H9 (cell line): ENCODE results near the gene TSPOAP1. TPM values are rescaled to one million over a fixed set of nuclear protein-coding genes. Genes with fewer than 3 reads are reported as not detected.

Experiments used
- DNase-seq: peaks from one replicate; pipeline ENCODE4 v3.0.0-alpha.2; 2017
- H2AFZ ChIP-seq: one replicate; pipeline ENCODE4 v1.6.1; 2013; ENCODE audit warnings: mild to moderate bottlenecking, low read length, control low read depth, moderate library complexity
- H2AK5ac ChIP-seq: 2 replicates; pipeline ENCODE4 v1.6.1; 2013; ENCODE audit warnings: low read length, control low read depth, mixed read lengths; ENCODE audit not compliant: insufficient read length
- H2BK120ac ChIP-seq: one replicate; pipeline ENCODE4 v1.6.1; 2013; ENCODE audit warnings: low read depth, mild to moderate bottlenecking, low read length, control low read depth, inconsistent platforms; ENCODE audit not compliant: poor library complexity, severe bottlenecking
- H2BK12ac ChIP-seq: 2 replicates; pipeline ENCODE4 v1.6.1; 2013; ENCODE audit warnings: low read length, control low read depth, mixed read lengths, low read depth; ENCODE audit not compliant: insufficient read length
- H2BK15ac ChIP-seq: 2 replicates; pipeline ENCODE4 v1.6.1; 2013; ENCODE audit warnings: low read depth, low read length, control low read depth
- H2BK20ac ChIP-seq: one replicate; pipeline ENCODE4 v1.6.1; 2013; ENCODE audit warnings: low read depth, mild to moderate bottlenecking, low read length, control low read depth, inconsistent platforms; ENCODE audit not compliant: poor library complexity, severe bottlenecking
- H2BK5ac ChIP-seq: 2 replicates; pipeline ENCODE4 v1.6.1; 2013; ENCODE audit warnings: low read length, control low read depth, mixed read lengths; ENCODE audit not compliant: insufficient read length
- H3K14ac ChIP-seq: 2 replicates; pipeline ENCODE4 v1.6.1; 2013; ENCODE audit warnings: low read length, control low read depth; ENCODE audit not compliant: insufficient read depth
- H3K18ac ChIP-seq: 2 replicates; pipeline ENCODE4 v1.6.1; 2013; ENCODE audit warnings: low read depth, mild to moderate bottlenecking, mixed read lengths, low read length, control low read depth; ENCODE audit not compliant: insufficient read length
- H3K23ac ChIP-seq: 2 replicates; pipeline ENCODE4 v1.6.1; 2013; ENCODE audit warnings: low read length, control low read depth, mixed read lengths, low read depth; ENCODE audit not compliant: insufficient read length
- H3K23me2 ChIP-seq: 2 replicates; pipeline ENCODE4 v1.6.1; 2013; ENCODE audit warnings: low read depth, mild to moderate bottlenecking, mixed read lengths, low read length, control low read depth; ENCODE audit not compliant: insufficient read length, poor library complexity, severe bottlenecking
- H3K27ac ChIP-seq: 2 replicates; pipeline ENCODE4 v1.5.1; 2013; ENCODE audit warnings: low read length, control low read depth, mixed read lengths, low read depth; ENCODE audit not compliant: insufficient read length
- H3K27me3 ChIP-seq: 2 replicates; pipeline ENCODE4 v1.6.1; 2013; ENCODE audit warnings: low read length, control low read depth, inconsistent platforms; ENCODE audit not compliant: insufficient read depth
- H3K4ac ChIP-seq: 2 replicates; pipeline ENCODE4 v1.6.1; 2013; ENCODE audit warnings: low read depth, mild to moderate bottlenecking, control low read depth, inconsistent platforms, low read length, moderate library complexity
- H3K4me1 ChIP-seq: 2 replicates; pipeline ENCODE4 v1.6.1; 2013; ENCODE audit warnings: low read length, control low read depth, inconsistent platforms; ENCODE audit not compliant: insufficient read depth
- H3K4me2 ChIP-seq: 2 replicates; pipeline ENCODE4 v1.6.1; 2013; ENCODE audit warnings: low read length, control low read depth, mixed read lengths; ENCODE audit not compliant: insufficient read length, insufficient read depth
- H3K56ac ChIP-seq: 2 replicates; pipeline ENCODE4 v1.6.1; 2013; ENCODE audit warnings: low read depth, mild to moderate bottlenecking, mixed read lengths, low read length, control low read depth; ENCODE audit not compliant: insufficient read length
- H3K79me1 ChIP-seq: 2 replicates; pipeline ENCODE4 v1.6.1; 2013; ENCODE audit warnings: low read depth, mild to moderate bottlenecking, moderate library complexity, low read length, control low read depth, inconsistent platforms; ENCODE audit not compliant: insufficient read depth, poor library complexity, severe bottlenecking
- H3K79me2 ChIP-seq: 2 replicates; pipeline ENCODE4 v1.6.1; 2013; ENCODE audit warnings: low read length, control low read depth, inconsistent platforms; ENCODE audit not compliant: insufficient read depth
- H3K9ac ChIP-seq: 2 replicates; pipeline ENCODE4 v1.6.1; 2013; ENCODE audit warnings: low read length, control low read depth, mixed read lengths; ENCODE audit not compliant: insufficient read length; ENCODE audit errors: extremely low read depth
- H3K9me3 ChIP-seq: one replicate; pipeline ENCODE4 v1.6.1; 2013; ENCODE audit warnings: low read depth, low read length, inconsistent platforms; ENCODE audit not compliant: control insufficient read depth
- H3T11ph ChIP-seq: one replicate; pipeline ENCODE4 v1.6.1; 2013; ENCODE audit warnings: mild to moderate bottlenecking, low read length, control low read depth, inconsistent platforms
- H4K20me1 ChIP-seq: one replicate; pipeline ENCODE4 v1.6.1; 2013; ENCODE audit not compliant: control insufficient read depth, insufficient read length, insufficient read depth
- H4K5ac ChIP-seq: 2 replicates; pipeline ENCODE4 v1.6.1; 2013; ENCODE audit warnings: low read depth, mild to moderate bottlenecking, mixed read lengths, low read length, control low read depth; ENCODE audit not compliant: insufficient read length
- H4K8ac ChIP-seq: replicated peaks from 2 replicates; pipeline ENCODE4 v1.6.1; 2013; ENCODE audit warnings: low read length, control low read depth, mixed read lengths, low read depth; ENCODE audit not compliant: insufficient read length
- H4K91ac ChIP-seq: 2 replicates; pipeline ENCODE4 v1.6.1; 2013; ENCODE audit warnings: low read depth, mild to moderate bottlenecking, moderate library complexity, mixed read lengths, low read length, control low read depth; ENCODE audit not compliant: insufficient read length
- H3K27ac Mint-ChIP-seq, 3 experiments: 2 replicates in 2 of 3; 3 replicates in 1 of 3; pipeline ENCODE4 v1.8.0; 2020 to 2021; ENCODE audit warnings: mixed read lengths in 3 of 3, mild to moderate bottlenecking in 1 of 3, moderate library complexity in 1 of 3
- H3K27me3 Mint-ChIP-seq: 2 replicates; pipeline ENCODE4 v1.8.0; 2021; ENCODE audit warnings: low read depth, mild to moderate bottlenecking, moderate library complexity, mixed read lengths
- H3K36me3 Mint-ChIP-seq, 3 experiments: 2 replicates in 2 of 3; 3 replicates in 1 of 3; pipeline ENCODE4 v1.8.0; 2020 to 2021; ENCODE audit warnings: low read depth in 3 of 3, mixed read lengths in 3 of 3; ENCODE audit not compliant: insufficient read depth in 1 of 3
- H3K4me1 Mint-ChIP-seq, 2 experiments: 2 replicates each; pipeline ENCODE4 v1.8.0; 2020; ENCODE audit warnings: mixed read lengths in 2 of 2
- H3K4me3 Mint-ChIP-seq, 2 experiments: 2 replicates in 1 of 2; 3 replicates in 1 of 2; pipeline ENCODE4 v1.8.0; 2020 to 2021; ENCODE audit warnings: mild to moderate bottlenecking in 2 of 2, mixed read lengths in 2 of 2, moderate library complexity in 1 of 2
- H3K9me3 Mint-ChIP-seq, 2 experiments: 2 replicates in 1 of 2; 3 replicates in 1 of 2; pipeline ENCODE4 v1.8.0; 2020; ENCODE audit warnings: mild to moderate bottlenecking in 2 of 2, mixed read lengths in 2 of 2, moderate library complexity in 1 of 2
- WGBS: extraction: QIAGEN DNeasy Blood & Tissue Kit; methylation state at CpG from one replicate; pipeline ENCODE4 v1.1.7; 2013; ENCODE audit warnings: missing lambda C conversion rate, low lambda C conversion rate, mixed read lengths; ENCODE audit not compliant: insufficient read length; ENCODE audit errors: extremely low coverage; 5-methylcytosine and 5-hydroxymethylcytosine counted together
- total RNA-seq: library from RNA; stranded (reverse); gene quantifications from 2 replicates; pipeline ENCODE4 v1.2.1, GENCODE V29; 2021
- TF ChIP-seq, protein P1 (sequence below): fragments of 200-600 bp; sonication (generic); conservative IDR thresholded peaks from 3 replicates; pipeline ENCODE4 v1.8.0; 2021; ENCODE audit warnings: antibody characterized with exemption, mild to moderate bottlenecking

TSPOAP1 gene
- total RNA-seq, 1 experiment from 2014 or later: 17.3 TPM

GRCh38 chr17:58325289-58325726, 3.3 kb downstream of the TSPOAP1 start:
- Histone ChIP-seq H2BK20ac (no peak overlapping the region), H2AFZ (no peak overlapping the region), H2BK12ac (no peak overlapping the region), H3T11ph (no peak overlapping the region), H3K4me1 (peaks cover 3% of the 10 kb centered on the region; the same call in 1 of the 2 replicates), H3K27me3 (no peaks in the 10 kb centered on the region; the same call in 1 of the 2 replicates), H4K20me1 (no peaks in the 10 kb centered on the region), H2BK5ac (no peak overlapping the region), H3K79me2 (no peaks in the 10 kb centered on the region), H2BK15ac (no peak overlapping the region), H3K9ac (no peak overlapping the region), H3K4ac (no peak overlapping the region), H3K18ac (no peak overlapping the region), H2AK5ac (no peak overlapping the region), H3K79me1 (no peaks in the 10 kb centered on the region), H3K23me2 (peaks cover 15% of the 10 kb centered on the region), H4K8ac (no peak overlapping the region), H4K5ac (no peak overlapping the region), H3K14ac (no peak overlapping the region), H3K4me2 (peak overlapping the region; percentile 33), H3K27ac (no peak overlapping the region), H4K91ac (no peak overlapping the region), H3K56ac (no peak overlapping the region), H3K23ac (no peak overlapping the region), H2BK120ac (no peak overlapping the region), H3K9me3 (no peaks in the 10 kb centered on the region)
- TF ChIP-seq, protein P1, sequence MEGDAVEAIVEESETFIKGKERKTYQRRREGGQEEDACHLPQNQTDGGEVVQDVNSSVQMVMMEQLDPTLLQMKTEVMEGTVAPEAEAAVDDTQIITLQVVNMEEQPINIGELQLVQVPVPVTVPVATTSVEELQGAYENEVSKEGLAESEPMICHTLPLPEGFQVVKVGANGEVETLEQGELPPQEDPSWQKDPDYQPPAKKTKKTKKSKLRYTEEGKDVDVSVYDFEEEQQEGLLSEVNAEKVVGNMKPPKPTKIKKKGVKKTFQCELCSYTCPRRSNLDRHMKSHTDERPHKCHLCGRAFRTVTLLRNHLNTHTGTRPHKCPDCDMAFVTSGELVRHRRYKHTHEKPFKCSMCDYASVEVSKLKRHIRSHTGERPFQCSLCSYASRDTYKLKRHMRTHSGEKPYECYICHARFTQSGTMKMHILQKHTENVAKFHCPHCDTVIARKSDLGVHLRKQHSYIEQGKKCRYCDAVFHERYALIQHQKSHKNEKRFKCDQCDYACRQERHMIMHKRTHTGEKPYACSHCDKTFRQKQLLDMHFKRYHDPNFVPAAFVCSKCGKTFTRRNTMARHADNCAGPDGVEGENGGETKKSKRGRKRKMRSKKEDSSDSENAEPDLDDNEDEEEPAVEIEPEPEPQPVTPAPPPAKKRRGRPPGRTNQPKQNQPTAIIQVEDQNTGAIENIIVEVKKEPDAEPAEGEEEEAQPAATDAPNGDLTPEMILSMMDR: no peak
- WGBS: no CpG with 5 or more reads among the region's 11 CpGs
- DNase-seq: peak; percentile 93
- H3K27me3 Mint-ChIP-seq: peaks cover 50% of the 10 kb centered on the region
- H3K9me3 Mint-ChIP-seq: no peaks in the 10 kb centered on the region
- H3K4me1 Mint-ChIP-seq: peaks cover 35 to 45% of the 10 kb centered on the region in 2 experiments
- peak overlapping the region; percentile 63 to 77 for H3K4me3 Mint-ChIP-seq
- H3K36me3 Mint-ChIP-seq: peaks cover 0 to 13% (median 2%) of the 10 kb centered on the region in 3 experiments; a peak in 5 of 7 replicates
- H3K27ac Mint-ChIP-seq: no peak overlapping the region; a peak in 1 of 7 replicates
